Fibroblast of skin of right quadriceps (primary cell): ENCODE measurements around the gene C16orf86.

ENCODE experiments used
- DNase-seq: peaks from one replicate; pipeline ENCODE4 v3.0.0-alpha.2; 2013

The C16orf86 gene

GRCh38 chr16:67653789-67654402, 12.7 kb upstream of the C16orf86 start:
- DNase-seq: no peak

- no peak for DNase-seq
These were observed 12.2 kb upstream of the C16orf86 start for GRCh38 chr16:67654403-67654911.

GRCh38 chr16:67655363-67655762, 11.3 kb upstream of the C16orf86 start:
- DNase-seq: no peak

- DNase-seq: no peak
These were observed 10.1 kb upstream of the C16orf86 start for GRCh38 chr16:67656344-67657016.

GRCh38 chr16:67657017-67657608, 9.5 kb upstream of the C16orf86 start:
- DNase-seq: no peak

GRCh38 chr16:67657751-67658518, 8.7 kb upstream of the C16orf86 start:
- DNase-seq: no peak

- no peak for DNase-seq
These were observed 7.6 kb upstream of the C16orf86 start for GRCh38 chr16:67658849-67659674.

GRCh38 chr16:67659675-67660563, 6.7 kb upstream of the C16orf86 start, which contains the start of gene ACD:
ACD (minus strand) TSS chr16:67660260; CDS start chr16:67660220, 40 bp downstream.
- DNase-seq: peak; percentile 89

GRCh38 chr16:67660564-67661028, 6.0 kb upstream of the C16orf86 start, which contains the start of gene PARD6A:
PARD6A (plus strand) TSS chr16:67660960; CDS start chr16:67661039, 79 bp downstream.
- DNase-seq: peak; percentile 96

- peak; percentile 23 for DNase-seq
These were observed 5.4 kb upstream of the C16orf86 start for GRCh38 chr16:67661101-67661761.

- DNase-seq: no peak
These were observed 4.5 kb upstream of the C16orf86 start for GRCh38 chr16:67661886-67662652.

- no peak for DNase-seq
These were observed 4.0 kb upstream of the C16orf86 start for GRCh38 chr16:67662653-67663010.

- DNase-seq: no peak
These were observed 3.3 kb upstream of the C16orf86 start for GRCh38 chr16:67663151-67663876.

GRCh38 chr16:67663877-67664222, 2.8 kb upstream of the C16orf86 start:
- DNase-seq: no peak

- DNase-seq: no peak
These were observed 2.4 kb upstream of the C16orf86 start for GRCh38 chr16:67664258-67664657.

- no peak for DNase-seq
These were observed 1.7 kb upstream of the C16orf86 start for GRCh38 chr16:67664871-67665270.

- no peak for DNase-seq
These were observed 1.0 kb upstream of the C16orf86 start for GRCh38 chr16:67665598-67665997.

GRCh38 chr16:67666032-67666551, 522 bp upstream of the C16orf86 start:
- no peak for DNase-seq

- DNase-seq: no peak
These were observed 821 bp downstream of the C16orf86 start for GRCh38 chr16:67667453-67667816.
